GM12892 (cell line): ENCODE measurements around the gene SLC6A17.

Experiments
- POLR2A ChIP-seq: IDR thresholded peaks from 2 replicates; pipeline ENCODE4 v1.6.1; 2011; ENCODE audit warnings: low read depth, low read length, control low read depth
- TAF1 ChIP-seq: IDR thresholded peaks from 2 replicates; pipeline ENCODE4 v1.6.1; 2011; ENCODE audit warnings: low read depth, mild to moderate bottlenecking, control low read depth, low read length, borderline replicate concordance

GRCh38 chr1:110190282-110190929, 40.1 kb downstream of the SLC6A17 start:
- TF ChIP-seq POLR2A: no peak
- TF ChIP-seq TAF1: no peak
